Hepatocyte (in vitro differentiated cells): ENCODE measurements around the gene EIF3K.

Experiments used
- CTCF ChIP-seq: fragments of 200-600 bp; sonication (generic); IDR thresholded peaks from 2 replicates; pipeline ENCODE4 v1.5.1; 2016; ENCODE audit warnings: antibody characterized with exemption, mild to moderate bottlenecking; ENCODE audit not compliant: poor library complexity
- EZH2 ChIP-seq: fragments of 200-600 bp; sonication (generic); IDR thresholded peaks from 2 replicates; pipeline ENCODE4 v1.6.1; 2016; ENCODE audit warnings: antibody characterized with exemption, mild to moderate bottlenecking, borderline replicate concordance
- EZH2phosphoT487 ChIP-seq: fragments of 200-600 bp; sonication (generic); IDR thresholded peaks from one replicate; pipeline ENCODE4 v1.6.1; 2018; ENCODE audit warnings: antibody characterized with exemption, mild to moderate bottlenecking, low read depth, moderate library complexity; ENCODE audit not compliant: unreplicated experiment, severe bottlenecking

- no peak for TF ChIP-seq CTCF
- no peak for TF ChIP-seq EZH2
- TF ChIP-seq EZH2phosphoT487, result no peak
These were observed 45.0 kb downstream of the EIF3K start for GRCh38 chr19:38663957-38664502.
